CD4-positive, alpha-beta T cell (primary cell): ENCODE results near the gene ASB10. TPM values are rescaled to one million over a fixed set of nuclear protein-coding genes. Genes with fewer than 3 reads are reported as not detected.

ENCODE experiments used
- ATAC-seq: fragments of 200-7000 bp; cut with Tn5 transposase; one replicate; pipeline ENCODE4 v1.10.0; 2022; ENCODE audit warnings: mild to moderate bottlenecking; ENCODE audit not compliant: poor library complexity
- CTCF ChIA-PET: fragments of 350-600 bp; sonication (Branson Sonifier 250); formaldehyde crosslinking; loops from one replicate; lab custom pipeline; 2021; ENCODE audit warnings: antibody characterized with exemption, inconsistent platforms; lab: Charles Lee
- POLR2A ChIA-PET: fragments of 350-600 bp; sonication (Branson Sonifier 250); formaldehyde crosslinking; loops from one replicate; lab custom pipeline; 2021; ENCODE audit warnings: antibody characterized with exemption, inconsistent platforms; lab: Charles Lee
- DNase-seq, 14 experiments: peaks; one replicate each; pipeline ENCODE4 v3.0.0-alpha.2; 2013 to 2020; ENCODE audit warnings: mixed read lengths in 2 of 14
- H3K27ac ChIP-seq, 2 donors: one replicate each; pipeline versions ENCODE4 v1.5.1 to v1.7.0; 2013; ENCODE audit warnings: low read length in 2 of 2, low read depth in 1 of 2, mild to moderate bottlenecking in 1 of 2
- H3K27me3 ChIP-seq, 2 experiments: 1 replicate in 1 of 2; 2 replicates in 1 of 2; pipeline versions ENCODE4 v1.6.1 to v1.7.0; 2013; ENCODE audit warnings: low read length in 2 of 2, control low read depth in 1 of 2, mild to moderate bottlenecking in 1 of 2, moderate library complexity in 1 of 2; ENCODE audit not compliant: insufficient read depth in 2 of 2, control insufficient read depth in 1 of 2
- H3K36me3 ChIP-seq: one replicate; pipeline ENCODE4 v1.6.1; 2013; ENCODE audit warnings: low read length, control low read depth; ENCODE audit not compliant: insufficient read depth
- H3K4me1 ChIP-seq: one replicate; pipeline ENCODE4 v1.6.1; 2013; ENCODE audit warnings: low read length, control low read depth; ENCODE audit not compliant: insufficient read depth
- H3K4me3 ChIP-seq: one replicate; pipeline ENCODE4 v1.5.1; 2013; ENCODE audit warnings: mild to moderate bottlenecking, low read length, moderate library complexity
- H3K9me3 ChIP-seq, 2 experiments: 1 replicate in 1 of 2; 2 replicates in 1 of 2; pipeline versions ENCODE4 v1.6.1 to v1.7.0; 2013; ENCODE audit warnings: low read length in 2 of 2, mild to moderate bottlenecking in 2 of 2, control low read depth in 1 of 2, moderate library complexity in 1 of 2; ENCODE audit not compliant: control insufficient read depth in 1 of 2, insufficient read depth in 1 of 2
- H3K27ac Mint-ChIP-seq: one replicate; pipeline ENCODE4 v1.8.0; 2020; ENCODE audit warnings: mixed read lengths
- H3K27me3 Mint-ChIP-seq: one replicate; pipeline ENCODE4 v1.8.0; 2021; ENCODE audit warnings: mixed read lengths
- H3K36me3 Mint-ChIP-seq: one replicate; pipeline ENCODE4 v1.8.0; 2021; ENCODE audit warnings: low read depth, mixed read lengths
- H3K4me1 Mint-ChIP-seq: one replicate; pipeline ENCODE4 v1.8.0; 2021; ENCODE audit warnings: low read depth, mixed read lengths
- H3K4me3 Mint-ChIP-seq: one replicate; pipeline ENCODE4 v1.8.0; 2020; ENCODE audit warnings: mild to moderate bottlenecking, mixed read lengths
- H3K9me3 Mint-ChIP-seq: one replicate; pipeline ENCODE4 v1.8.0; 2020; ENCODE audit warnings: mixed read lengths
- intact Hi-C, 2 experiments: fragments of 100-400 bp; cut with DNase I in 1 of 2; cut with micrococcal nuclease in 1 of 2; formaldehyde crosslinking; loops; one replicate each; pipeline versions ENCODE4 v1.15.1 to v1.9.0; 2023 to 2025; cut with DNase I, micrococcal nuclease
- total RNA-seq, 174 experiments: library from RNA in 2 of 174; stranded (reverse) in 2 of 174; gene quantifications; one replicate each; pipeline ENCODE4 v1.2.3 and lab custom pipeline; 2021 to 2026
- TF ChIP-seq, protein P1 (sequence below): fragments of 200-600 bp; IDR thresholded peaks from one replicate; pipeline ENCODE4 v1.8.0; 2022; ENCODE audit warnings: antibody characterized with exemption, mild to moderate bottlenecking

Gene ASB10
- total RNA-seq, 2 experiments from 2014 or later = not detected

DNA sequence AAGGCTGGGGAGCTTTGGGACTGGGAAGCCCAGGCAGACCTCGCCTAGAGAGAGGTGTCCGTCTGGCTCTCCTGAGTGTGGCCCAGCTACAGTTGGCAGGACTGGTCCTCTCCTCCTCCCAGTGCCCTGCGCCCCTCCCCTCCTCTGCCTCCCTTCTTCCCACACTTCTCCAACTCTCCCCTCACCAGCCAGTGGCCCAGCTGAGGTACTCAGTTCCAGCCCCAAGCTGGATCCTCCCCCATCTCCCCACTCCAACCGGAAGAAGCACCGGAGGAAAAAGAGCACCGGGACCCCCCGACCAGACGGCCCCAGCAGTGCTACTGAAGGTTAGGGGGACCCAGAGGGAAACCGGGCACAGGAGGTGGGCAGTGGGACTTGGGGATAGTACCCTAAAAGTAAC lies 47.3 kb downstream of the ASB10 start:
- Histone ChIP-seq H3K27me3 (no peaks in the 10 kb centered on the region), H3K27ac (no peak overlapping the region), H3K36me3 (peaks cover 24% of the 10 kb centered on the region), H3K9me3 (no peaks in the 10 kb centered on the region), H3K4me1 (no peaks in the 10 kb centered on the region), H3K4me3 (no peak overlapping the region)
- Mint-ChIP-seq H3K4me1 (no peaks in the 10 kb centered on the region), H3K27ac (no peak overlapping the region), H3K4me3 (no peak overlapping the region), H3K9me3 (no peaks in the 10 kb centered on the region), H3K36me3 (peaks cover 37% of the 10 kb centered on the region), H3K27me3 (no peaks in the 10 kb centered on the region)
- DNase-seq (no peak), ATAC-seq (no peak)
- intact Hi-C loops = no loop called here
- TF ChIP-seq, protein P1, sequence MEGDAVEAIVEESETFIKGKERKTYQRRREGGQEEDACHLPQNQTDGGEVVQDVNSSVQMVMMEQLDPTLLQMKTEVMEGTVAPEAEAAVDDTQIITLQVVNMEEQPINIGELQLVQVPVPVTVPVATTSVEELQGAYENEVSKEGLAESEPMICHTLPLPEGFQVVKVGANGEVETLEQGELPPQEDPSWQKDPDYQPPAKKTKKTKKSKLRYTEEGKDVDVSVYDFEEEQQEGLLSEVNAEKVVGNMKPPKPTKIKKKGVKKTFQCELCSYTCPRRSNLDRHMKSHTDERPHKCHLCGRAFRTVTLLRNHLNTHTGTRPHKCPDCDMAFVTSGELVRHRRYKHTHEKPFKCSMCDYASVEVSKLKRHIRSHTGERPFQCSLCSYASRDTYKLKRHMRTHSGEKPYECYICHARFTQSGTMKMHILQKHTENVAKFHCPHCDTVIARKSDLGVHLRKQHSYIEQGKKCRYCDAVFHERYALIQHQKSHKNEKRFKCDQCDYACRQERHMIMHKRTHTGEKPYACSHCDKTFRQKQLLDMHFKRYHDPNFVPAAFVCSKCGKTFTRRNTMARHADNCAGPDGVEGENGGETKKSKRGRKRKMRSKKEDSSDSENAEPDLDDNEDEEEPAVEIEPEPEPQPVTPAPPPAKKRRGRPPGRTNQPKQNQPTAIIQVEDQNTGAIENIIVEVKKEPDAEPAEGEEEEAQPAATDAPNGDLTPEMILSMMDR = no peak
- POLR2A ChIA-PET = no interaction called here
- CTCF ChIA-PET = interaction anchor here (0.6 kb wide), 1 partner anchor 84 kb away, joined by 4 read pairs; no protein-coding TSS in a partner anchor

DNA sequence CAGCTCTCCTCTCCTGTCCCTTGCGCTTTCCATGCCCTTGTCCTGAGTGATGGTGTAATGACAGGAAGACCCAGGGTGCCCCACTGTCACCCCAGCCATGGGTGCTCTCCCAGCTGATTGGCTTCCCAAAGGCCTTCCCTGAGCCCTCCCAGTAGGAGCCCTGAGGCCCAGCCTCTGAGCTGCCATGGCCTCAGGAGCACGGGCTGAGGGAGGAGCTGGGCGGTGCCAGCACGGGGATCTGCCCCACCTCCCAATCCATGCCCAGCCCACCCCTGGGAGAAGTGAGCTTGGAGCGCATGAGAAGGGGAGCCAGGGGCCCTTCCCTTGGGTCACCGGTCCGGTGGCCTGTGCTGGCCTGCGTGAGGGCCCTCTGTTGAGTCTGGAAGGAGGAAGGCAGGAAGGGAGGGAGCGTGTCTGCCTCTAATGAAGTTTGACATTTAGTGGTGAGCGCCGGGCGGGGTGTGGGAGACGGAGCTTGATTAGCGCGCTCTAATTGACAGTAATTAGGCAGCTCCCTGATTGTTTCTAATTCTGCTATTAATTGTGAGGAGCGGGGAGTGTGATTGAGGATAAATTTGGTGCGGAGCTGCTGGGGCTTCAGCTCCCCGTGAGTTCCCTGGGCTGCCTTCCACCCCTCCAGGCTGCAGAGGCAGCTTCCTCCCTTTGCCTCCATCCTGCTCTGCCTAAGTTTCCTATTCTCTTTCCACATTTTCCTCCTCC lies 47.8 kb downstream of the ASB10 start:
- intact Hi-C loops = no loop called here

DNA sequence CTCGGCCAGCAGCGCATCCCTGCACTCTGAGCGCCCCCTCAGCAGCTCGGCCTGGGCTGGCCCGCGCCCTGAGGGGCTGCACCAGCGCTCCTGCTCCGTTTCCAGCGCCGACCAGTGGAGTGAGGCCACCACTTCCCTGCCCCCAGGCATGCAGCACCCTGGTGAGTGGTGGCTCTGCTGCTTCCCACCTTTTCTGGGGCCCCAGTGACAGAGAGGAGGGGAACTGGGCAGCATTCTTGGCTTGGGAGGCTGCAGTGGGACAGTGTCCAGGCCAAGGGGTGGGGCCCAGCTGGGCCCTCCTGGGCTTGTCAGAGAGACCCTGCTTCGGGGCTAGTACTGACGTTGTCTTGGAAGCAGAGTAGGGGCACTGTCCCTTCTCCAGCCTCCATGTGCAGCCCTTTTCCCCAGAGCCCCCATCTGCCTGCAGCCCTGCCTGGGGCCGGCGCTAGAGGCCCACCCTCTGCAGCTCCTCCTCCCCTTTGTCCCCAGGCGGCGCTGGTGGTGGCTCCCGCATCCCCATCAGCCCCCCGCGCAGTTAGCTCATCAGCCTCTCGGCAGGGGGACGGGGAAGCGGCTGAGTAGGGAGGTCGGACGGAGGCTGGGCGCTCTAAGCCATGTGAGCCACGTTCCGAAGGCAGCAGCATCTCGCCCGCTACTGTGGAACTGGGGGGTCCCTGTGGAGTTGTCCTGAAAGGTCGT lies 48.7 kb downstream of the ASB10 start:
- H3K27ac Mint-ChIP-seq = no peak overlapping the region
- POLR2A ChIA-PET = no interaction called here
- H3K36me3 Mint-ChIP-seq = peaks cover 24% of the 10 kb centered on the region

More for the DNA sequence above, 47.8 kb downstream of the ASB10 start:
- H3K27me3 ChIP-seq = no peaks in the 10 kb centered on the region
- H3K4me1 Mint-ChIP-seq = no peaks in the 10 kb centered on the region
- H3K36me3 Mint-ChIP-seq = peaks cover 34% of the 10 kb centered on the region
- no peaks in the 10 kb centered on the region for H3K9me3 Mint-ChIP-seq
- H3K9me3 ChIP-seq = no peaks in the 10 kb centered on the region
- no peak overlapping the region for H3K27ac ChIP-seq
- no peak overlapping the region for H3K4me3 Mint-ChIP-seq
- no peak overlapping the region for H3K4me3 ChIP-seq
- DNase-seq = no peak
- no peaks in the 10 kb centered on the region for H3K27me3 Mint-ChIP-seq
- no peak for ATAC-seq
- no peak overlapping the region for H3K27ac Mint-ChIP-seq
- H3K4me1 ChIP-seq = no peaks in the 10 kb centered on the region
- POLR2A ChIA-PET = no interaction called here
- CTCF ChIA-PET = interaction anchor here (0.6 kb wide), 1 partner anchor 85 kb away, joined by 4 read pairs; no protein-coding TSS in a partner anchor
- peaks cover 30% of the 10 kb centered on the region for H3K36me3 ChIP-seq
- TF ChIP-seq, protein P1 = no peak

More for the DNA sequence above, 48.7 kb downstream of the ASB10 start:
- H3K27ac ChIP-seq = no peak overlapping the region
- intact Hi-C loops = no loop called here
- no peaks in the 10 kb centered on the region for H3K9me3 ChIP-seq
- no peak overlapping the region for H3K4me3 ChIP-seq
- no peaks in the 10 kb centered on the region for H3K27me3 Mint-ChIP-seq
- H3K4me3 Mint-ChIP-seq = no peak overlapping the region
- no peaks in the 10 kb centered on the region for H3K9me3 Mint-ChIP-seq
- peaks cover 32% of the 10 kb centered on the region for H3K36me3 ChIP-seq
- no peak for ATAC-seq
- H3K4me1 Mint-ChIP-seq = no peaks in the 10 kb centered on the region
- DNase-seq = peak in 2 of 14 experiments; percentile 11 to 27
- no peaks in the 10 kb centered on the region for H3K27me3 ChIP-seq
- CTCF ChIA-PET = no interaction called here
- TF ChIP-seq, protein P1 = no peak
- H3K4me1 ChIP-seq = no peaks in the 10 kb centered on the region
